GM12878 (cell line): Measurements from ENCODE around the gene GOPC. TPM values are rescaled to one million over a fixed set of nuclear protein-coding genes. Genes with fewer than 3 reads are reported as not detected.

Source experiments
- ATAC-seq: fragments of 200-7000 bp; cut with Tn5 transposase; 3 replicates; pipeline ENCODE4 v1.9.1; 2020; ENCODE audit warnings: mild to moderate bottlenecking, moderate library complexity
- BruUV-seq: library from RNA; stranded (reverse); fragments of 400-500 nt; replicated peaks from 2 replicates; lab custom pipeline; 2021; lab: Mats Ljungman, UMichigan
- CTCF ChIA-PET: fragments of 300-600 bp; sonication (Branson Sonifier 250); formaldehyde crosslinking; extraction: SDS; loops from one replicate; lab custom pipeline; 2021; ENCODE audit warnings: inconsistent platforms; lab: Yijun Ruan, JAX
- POLR2A ChIA-PET: fragments of 350-600 bp; formaldehyde crosslinking; extraction: SDS; loops from one replicate; lab custom pipeline; 2021; ENCODE audit warnings: inconsistent platforms; lab: Charles Lee
- RAD21 ChIA-PET: fragments of 300-600 bp; sonication (Branson Sonifier 250); formaldehyde crosslinking; loops from one replicate; lab custom pipeline; 2023; ENCODE audit warnings: antibody characterized with exemption; ENCODE audit not compliant: unreplicated experiment; lab: Charles Lee
- SMC1A ChIA-PET: fragments of 300-600 bp; sonication (Branson Sonifier 250); formaldehyde crosslinking; loops from one replicate; lab custom pipeline; 2023; ENCODE audit not compliant: unreplicated experiment, uncharacterized antibody; lab: Charles Lee
- DNase-seq: peaks from one replicate; pipeline ENCODE4 v3.0.0-alpha.2; 2011; ENCODE audit warnings: low read depth, low spot score
- FAIRE-seq: peaks from 3 replicates; lab custom pipeline; 2011; peaks lifted over from hg19 to GRCh38; lab: Jason Lieb, UNC
- H2AFZ ChIP-seq: 2 replicates; pipeline ENCODE4 v1.6.0; 2011; ENCODE audit warnings: low read depth, low read length, control low read depth; ENCODE audit not compliant: control insufficient read depth
- H3K27ac ChIP-seq: 2 replicates; pipeline ENCODE4 v1.5.1; 2011; ENCODE audit warnings: control low read depth; ENCODE audit not compliant: control insufficient read depth, insufficient read depth
- H3K27me3 ChIP-seq, 2 experiments: replicated peaks in 1 of 2; 2 replicates each; pipeline versions ENCODE4 v1.6.0 to v1.6.1; 2011; ENCODE audit warnings: low read length in 1 of 2; ENCODE audit not compliant: control insufficient read depth in 2 of 2, insufficient read depth in 2 of 2
- H3K36me3 ChIP-seq, 2 experiments: 2 replicates each; pipeline ENCODE4 v1.5.1; 2011; ENCODE audit warnings: low read length in 1 of 2; ENCODE audit not compliant: control insufficient read depth in 2 of 2, insufficient read depth in 2 of 2
- H3K4me1 ChIP-seq: 2 replicates; pipeline ENCODE4 v1.6.1; 2011; ENCODE audit warnings: mild to moderate bottlenecking, low read length, moderate library complexity, mixed read lengths; ENCODE audit not compliant: control insufficient read depth, insufficient read depth
- H3K4me2 ChIP-seq: 2 replicates; pipeline ENCODE4 v1.6.0; 2011; ENCODE audit warnings: control low read depth; ENCODE audit not compliant: control insufficient read depth, insufficient read depth
- H3K4me3 ChIP-seq: fragments of 200-600 bp; sonication (generic); 2 replicates; pipeline ENCODE4 v1.5.1; 2016
- H3K79me2 ChIP-seq: 2 replicates; pipeline ENCODE4 v1.6.0; 2011; ENCODE audit warnings: low read length; ENCODE audit not compliant: control insufficient read depth, insufficient read depth
- H3K9ac ChIP-seq: 2 replicates; pipeline ENCODE4 v1.8.0; 2011; ENCODE audit warnings: low read length, control low read depth, mixed read lengths; ENCODE audit not compliant: control insufficient read depth, insufficient read depth
- H3K9me3 ChIP-seq: replicated peaks from 3 replicates; pipeline ENCODE4 v1.5.1; 2011; ENCODE audit warnings: mild to moderate bottlenecking, low read length; ENCODE audit not compliant: control insufficient read depth, insufficient read depth
- H4K20me1 ChIP-seq: 2 replicates; pipeline ENCODE4 v1.6.0; 2011; ENCODE audit not compliant: control insufficient read depth, insufficient read depth
- CEBPB ChIP-seq, 2 experiments: fragments of 150-350 bp in 1 of 2; IDR thresholded peaks; 2 replicates each; pipeline ENCODE4 v1.6.1; 2012 to 2014; ENCODE audit warnings: low read depth in 2 of 2, low read length in 2 of 2, borderline replicate concordance in 1 of 2, inconsistent platforms in 1 of 2
- MXI1 ChIP-seq: fragments of 150-350 bp; IDR thresholded peaks from 2 replicates; pipeline ENCODE4 v1.6.1; 2011; ENCODE audit warnings: low read depth, mild to moderate bottlenecking, inconsistent platforms, low read length, improper control_type of control experiment
- POLR2A ChIP-seq: IDR thresholded peaks from 2 replicates; pipeline ENCODE4 v1.6.1; 2011; ENCODE audit warnings: low read depth, mild to moderate bottlenecking, low read length
- RFX5 ChIP-seq: IDR thresholded peaks from 2 replicates; pipeline ENCODE4 v1.6.1; 2011; ENCODE audit warnings: low read depth, low read length, improper control_type of control experiment
- SIX5 ChIP-seq: IDR thresholded peaks from 2 replicates; pipeline ENCODE4 v1.6.1; 2011; ENCODE audit warnings: mild to moderate bottlenecking, low read depth, low read length, moderate library complexity; ENCODE audit not compliant: severe bottlenecking
- SP1 ChIP-seq: IDR thresholded peaks from one replicate; pipeline ENCODE4 v1.6.1; 2011; ENCODE audit warnings: low read depth, low read length
- SPI1 ChIP-seq: IDR thresholded peaks from 2 replicates; pipeline ENCODE4 v1.6.1; 2011; ENCODE audit warnings: low read depth, mild to moderate bottlenecking, low read length, moderate library complexity, borderline replicate concordance; ENCODE audit not compliant: insufficient read depth
- USF1 ChIP-seq: IDR thresholded peaks from 2 replicates; pipeline ENCODE4 v1.6.1; 2011; ENCODE audit warnings: borderline replicate concordance, low read depth, mild to moderate bottlenecking, moderate library complexity, mixed read lengths, low read length; ENCODE audit not compliant: insufficient read depth; ENCODE audit errors: extremely low read length
- WGBS: methylation state at CpG from one replicate; pipeline ENCODE4 v1.1.6; 2016; ENCODE audit warnings: low lambda C conversion rate; ENCODE audit not compliant: insufficient replicate concordance, insufficient coverage; ENCODE audit errors: missing lambda C conversion rate; 5-methylcytosine and 5-hydroxymethylcytosine counted together
- in situ Hi-C: fragments of 300-500 bp; cut with MboI; formaldehyde crosslinking; loops from 9 replicates; pipeline ENCODE4 v1.14.3; 2018; ENCODE audit warnings: mixed read lengths
- intact Hi-C: fragments of 100-400 bp; cut with micrococcal nuclease; formaldehyde crosslinking; loops from one replicate; pipeline ENCODE4 v1.14.2; 2022; ENCODE audit not compliant: unreplicated experiment
- polyA plus RNA-seq, 11 experiments: library from polyadenylated mRNA; depleted of rRNA in 4 of 11; unstranded in 6 of 11; stranded (reverse) in 5 of 11; fragments of >200 nt; fragmentation: Nextera tagmentation in 4 of 11; fragmentation: Illumina TruSeq in 1 of 11; extraction: Ambion mirVana in 4 of 11; extraction: Trizol in 1 of 11; gene quantifications; 1 replicate in 1 of 11; 2 replicates in 10 of 11; pipeline versions ENCODE4 v1.2.1 to v1.2.3, GENCODE V29; 2011 to 2016; ENCODE audit warnings: inconsistent platforms in 2 of 11, missing spikeins in 2 of 11, low read depth in 1 of 11
- total RNA-seq, 4 experiments: library from RNA; depleted of rRNA in 3 of 4; stranded (reverse); fragments of >200 nt in 3 of 4; fragmentation: Illumina TruSeq in 1 of 4; extraction: Trizol in 1 of 4; gene quantifications; 2 replicates each; pipeline versions ENCODE4 v1.2.1 to v1.2.3, GENCODE V29; 2013 to 2021
- TF ChIP-seq, protein P1 (sequence below): fragments of 450-650 bp; formaldehyde crosslinking; IDR thresholded peaks from 2 replicates; pipeline ENCODE4 v1.5.0; 2022; ENCODE audit warnings: mild to moderate bottlenecking, missing genetic modification characterization
- TF ChIP-seq, protein P2 (sequence below): IDR thresholded peaks from 2 replicates; pipeline ENCODE4 v1.6.1; 2011; ENCODE audit warnings: mild to moderate bottlenecking, low read depth, low read length, moderate library complexity; ENCODE audit not compliant: insufficient replicate concordance

GOPC gene
- total and polyA plus RNA-seq, 10 of the 15 experiments (the other 5 are each of a cell fraction or from before 2014, with no cell fraction given): 5.8 to 28.5 (median 18.0) TPM

DNA sequence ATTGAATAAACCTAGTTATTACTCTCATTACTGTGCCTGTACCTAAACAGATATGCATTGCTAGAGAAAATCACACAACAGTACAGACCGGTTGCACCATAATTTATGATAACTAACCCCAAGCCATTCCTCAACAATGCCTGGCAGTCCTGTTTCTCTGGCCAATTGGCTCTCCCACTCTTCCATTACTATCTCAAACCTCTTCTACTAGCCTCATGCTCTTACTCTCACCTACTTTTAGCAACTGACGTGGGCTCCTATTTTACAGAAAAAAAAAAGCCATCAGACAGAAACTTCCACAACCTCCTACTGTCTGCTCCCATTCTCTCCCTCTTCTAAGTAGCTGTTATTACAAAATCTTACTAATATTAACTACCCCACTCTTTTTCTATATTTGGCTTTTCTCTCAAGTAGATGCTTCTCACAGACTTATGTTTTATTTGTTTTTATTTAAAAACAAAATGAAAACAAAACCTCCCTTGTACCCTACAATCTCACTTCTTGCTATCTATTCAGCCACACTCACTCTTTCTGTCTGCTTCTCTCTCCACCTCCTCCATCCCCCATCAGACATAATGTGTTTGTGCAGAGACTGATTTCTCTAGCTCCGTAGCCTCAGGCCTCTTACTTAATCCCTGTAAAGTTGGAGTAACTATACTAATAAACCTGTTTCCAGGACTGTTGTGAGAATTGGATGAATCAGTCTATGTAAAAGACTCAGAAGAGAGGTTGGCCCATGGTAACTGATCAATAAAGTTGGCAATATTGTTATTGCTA is 9.1 kb downstream of the GOPC start:
- Histone ChIP-seq H3K79me2 (peaks cover 14% of the 10 kb centered on the region), H3K4me2 (no peak overlapping the region), H3K36me3 (peaks cover 0 to 10% of the 10 kb centered on the region in 2 experiments; a peak in 1 of 4 replicates), H3K27ac (no peak overlapping the region), H2AFZ (no peak overlapping the region), H3K9ac (no peak overlapping the region), H3K4me3 (no peak overlapping the region), H3K27me3 (no peaks in the 10 kb centered on the region), H3K4me1 (no peaks in the 10 kb centered on the region), H4K20me1 (no peaks in the 10 kb centered on the region), H3K9me3 (peaks cover 9% of the 10 kb centered on the region)
- in situ Hi-C loops (no loop called here), intact Hi-C loops (no loop called here)
- ChIA-PET SMC1A (interaction anchor here (1.0 kb wide), 1 partner anchor 9 kb away, joined by 6 read pairs; the partner anchor contains the start of gene GOPC), RAD21 (no interaction called here), POLR2A (no interaction called here), CTCF (interaction anchor here (1.3 to 1.4 kb wide), 2 partner anchors 14 to 115 kb away, joined by 3 read pairs; no protein-coding TSS in a partner anchor)
- no peak for ATAC-seq
- 98% methylated on average over 3 of the region's 3 CpGs for WGBS
- no peak for DNase-seq
- no TSS peak for BruUV-seq
- TF ChIP-seq USF1 (no peak), POLR2A (no peak), SP1 (no peak), RFX5 (no peak), MXI1 (no peak), SPI1 (no peak), SIX5 (no peak), CEBPB (IDR thresholded peaks at IDR 0.05; ENCODE audit: borderline replicate concordance in 1 of 2, low read depth in 2 of 2, low read length in 2 of 2) (no peak)
- TF ChIP-seq, protein P1, sequence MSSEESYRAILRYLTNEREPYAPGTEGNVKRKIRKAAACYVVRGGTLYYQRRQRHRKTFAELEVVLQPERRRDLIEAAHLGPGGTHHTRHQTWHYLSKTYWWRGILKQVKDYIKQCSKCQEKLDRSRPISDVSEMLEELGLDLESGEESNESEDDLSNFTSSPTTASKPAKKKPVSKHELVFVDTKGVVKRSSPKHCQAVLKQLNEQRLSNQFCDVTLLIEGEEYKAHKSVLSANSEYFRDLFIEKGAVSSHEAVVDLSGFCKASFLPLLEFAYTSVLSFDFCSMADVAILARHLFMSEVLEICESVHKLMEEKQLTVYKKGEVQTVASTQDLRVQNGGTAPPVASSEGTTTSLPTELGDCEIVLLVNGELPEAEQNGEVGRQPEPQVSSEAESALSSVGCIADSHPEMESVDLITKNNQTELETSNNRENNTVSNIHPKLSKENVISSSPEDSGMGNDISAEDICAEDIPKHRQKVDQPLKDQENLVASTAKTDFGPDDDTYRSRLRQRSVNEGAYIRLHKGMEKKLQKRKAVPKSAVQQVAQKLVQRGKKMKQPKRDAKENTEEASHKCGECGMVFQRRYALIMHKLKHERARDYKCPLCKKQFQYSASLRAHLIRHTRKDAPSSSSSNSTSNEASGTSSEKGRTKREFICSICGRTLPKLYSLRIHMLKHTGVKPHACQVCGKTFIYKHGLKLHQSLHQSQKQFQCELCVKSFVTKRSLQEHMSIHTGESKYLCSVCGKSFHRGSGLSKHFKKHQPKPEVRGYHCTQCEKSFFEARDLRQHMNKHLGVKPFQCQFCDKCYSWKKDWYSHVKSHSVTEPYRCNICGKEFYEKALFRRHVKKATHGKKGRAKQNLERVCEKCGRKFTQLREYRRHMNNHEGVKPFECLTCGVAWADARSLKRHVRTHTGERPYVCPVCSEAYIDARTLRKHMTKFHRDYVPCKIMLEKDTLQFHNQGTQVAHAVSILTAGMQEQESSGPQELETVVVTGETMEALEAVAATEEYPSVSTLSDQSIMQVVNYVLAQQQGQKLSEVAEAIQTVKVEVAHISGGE: no peak
- TF ChIP-seq, protein P2, sequence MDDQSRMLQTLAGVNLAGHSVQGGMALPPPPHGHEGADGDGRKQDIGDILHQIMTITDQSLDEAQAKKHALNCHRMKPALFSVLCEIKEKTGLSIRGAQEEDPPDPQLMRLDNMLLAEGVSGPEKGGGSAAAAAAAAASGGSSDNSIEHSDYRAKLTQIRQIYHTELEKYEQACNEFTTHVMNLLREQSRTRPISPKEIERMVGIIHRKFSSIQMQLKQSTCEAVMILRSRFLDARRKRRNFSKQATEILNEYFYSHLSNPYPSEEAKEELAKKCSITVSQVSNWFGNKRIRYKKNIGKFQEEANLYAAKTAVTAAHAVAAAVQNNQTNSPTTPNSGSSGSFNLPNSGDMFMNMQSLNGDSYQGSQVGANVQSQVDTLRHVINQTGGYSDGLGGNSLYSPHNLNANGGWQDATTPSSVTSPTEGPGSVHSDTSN: no peak
- no peak for FAIRE-seq
